WTC11 (cell line): Measurements from ENCODE around the gene PICK1.

Source experiments
- ESRRA ChIP-seq: sonication (generic); formaldehyde crosslinking; IDR thresholded peaks from 2 replicates; pipeline ENCODE4 v1.8.1; 2022; ENCODE audit warnings: mild to moderate bottlenecking, missing genetic modification reagents, borderline replicate concordance
- FOXJ3 ChIP-seq: sonication (generic); formaldehyde crosslinking; IDR thresholded peaks from 2 replicates; pipeline ENCODE4 v1.9.0; 2021; ENCODE audit warnings: missing genetic modification reagents, mild to moderate bottlenecking, borderline replicate concordance
- SMAD3 ChIP-seq: sonication (generic); formaldehyde crosslinking; IDR thresholded peaks from 2 replicates; pipeline ENCODE4 v1.8.0; 2022; ENCODE audit warnings: missing genetic modification reagents, mild to moderate bottlenecking, borderline replicate concordance
- SP1 ChIP-seq: sonication (generic); formaldehyde crosslinking; conservative IDR thresholded peaks from 2 replicates; pipeline ENCODE4 v1.8.1; 2022; ENCODE audit warnings: missing genetic modification reagents
- TCF7 ChIP-seq: sonication (generic); formaldehyde crosslinking; IDR thresholded peaks from 2 replicates; pipeline ENCODE4 v1.8.0; 2022; ENCODE audit warnings: mild to moderate bottlenecking, low read depth, missing genetic modification reagents, moderate library complexity
- ZNF232 ChIP-seq: sonication (generic); formaldehyde crosslinking; IDR thresholded peaks from 2 replicates; pipeline ENCODE4 v1.8.0; 2022; ENCODE audit warnings: mild to moderate bottlenecking, missing genetic modification reagents
- TF ChIP-seq, protein P1 (sequence below): fragments of 200-600 bp; IDR thresholded peaks from 2 replicates; pipeline ENCODE4 v1.8.0; 2022; ENCODE audit warnings: antibody characterized with exemption
- TF ChIP-seq, protein P2 (sequence below): sonication (generic); formaldehyde crosslinking; conservative IDR thresholded peaks from 2 replicates; pipeline ENCODE4 v1.8.1; 2022; ENCODE audit warnings: mild to moderate bottlenecking, missing genetic modification reagents
- TF ChIP-seq, protein P3 (sequence below): sonication (generic); formaldehyde crosslinking; IDR thresholded peaks from 2 replicates; pipeline ENCODE4 v1.8.0; 2023; ENCODE audit warnings: missing genetic modification reagents, mild to moderate bottlenecking, borderline replicate concordance

DNA sequence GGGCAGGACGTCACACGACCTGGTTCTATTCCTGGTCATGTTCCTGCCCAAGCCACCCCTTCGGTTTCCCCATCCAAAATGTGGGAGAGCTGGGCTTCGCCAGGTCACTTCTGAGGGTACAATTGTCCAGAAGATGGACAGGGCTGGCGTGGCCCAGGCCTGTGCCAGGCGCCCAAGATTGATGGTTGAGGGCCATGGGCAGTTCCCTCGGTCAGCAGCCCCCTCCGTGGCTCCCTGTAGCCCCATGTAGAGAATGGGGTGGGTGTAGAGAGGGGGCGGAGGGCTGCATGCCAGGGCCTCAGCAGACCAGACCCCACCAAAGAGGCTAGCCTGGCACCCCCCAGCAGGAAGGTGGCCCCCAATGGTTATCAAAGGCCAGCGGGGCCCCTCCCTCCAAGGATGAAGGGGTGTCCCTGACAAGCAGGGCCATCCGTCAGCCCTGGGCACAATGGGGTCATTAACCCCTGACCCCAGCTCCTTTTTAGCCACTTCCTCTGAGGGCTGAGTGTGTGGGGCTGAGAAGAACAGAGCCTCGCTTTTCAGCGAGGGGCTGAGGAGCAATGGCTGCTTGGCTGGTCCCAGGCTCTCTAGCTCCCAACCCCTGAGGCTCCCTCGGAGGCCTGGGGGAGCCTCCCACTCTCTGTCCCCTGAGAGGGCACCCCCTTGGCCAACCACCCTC lies 11.0 kb upstream of the PICK1 start:
- TF ChIP-seq, protein P1, sequence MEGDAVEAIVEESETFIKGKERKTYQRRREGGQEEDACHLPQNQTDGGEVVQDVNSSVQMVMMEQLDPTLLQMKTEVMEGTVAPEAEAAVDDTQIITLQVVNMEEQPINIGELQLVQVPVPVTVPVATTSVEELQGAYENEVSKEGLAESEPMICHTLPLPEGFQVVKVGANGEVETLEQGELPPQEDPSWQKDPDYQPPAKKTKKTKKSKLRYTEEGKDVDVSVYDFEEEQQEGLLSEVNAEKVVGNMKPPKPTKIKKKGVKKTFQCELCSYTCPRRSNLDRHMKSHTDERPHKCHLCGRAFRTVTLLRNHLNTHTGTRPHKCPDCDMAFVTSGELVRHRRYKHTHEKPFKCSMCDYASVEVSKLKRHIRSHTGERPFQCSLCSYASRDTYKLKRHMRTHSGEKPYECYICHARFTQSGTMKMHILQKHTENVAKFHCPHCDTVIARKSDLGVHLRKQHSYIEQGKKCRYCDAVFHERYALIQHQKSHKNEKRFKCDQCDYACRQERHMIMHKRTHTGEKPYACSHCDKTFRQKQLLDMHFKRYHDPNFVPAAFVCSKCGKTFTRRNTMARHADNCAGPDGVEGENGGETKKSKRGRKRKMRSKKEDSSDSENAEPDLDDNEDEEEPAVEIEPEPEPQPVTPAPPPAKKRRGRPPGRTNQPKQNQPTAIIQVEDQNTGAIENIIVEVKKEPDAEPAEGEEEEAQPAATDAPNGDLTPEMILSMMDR: no peak
- no peak for TF ChIP-seq ESRRA (CRISPR knock-in tag)
- TF ChIP-seq FOXJ3 (CRISPR knock-in tag): no peak
- TF ChIP-seq, protein P2, sequence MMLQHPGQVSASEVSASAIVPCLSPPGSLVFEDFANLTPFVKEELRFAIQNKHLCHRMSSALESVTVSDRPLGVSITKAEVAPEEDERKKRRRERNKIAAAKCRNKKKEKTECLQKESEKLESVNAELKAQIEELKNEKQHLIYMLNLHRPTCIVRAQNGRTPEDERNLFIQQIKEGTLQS (CRISPR knock-in tag): no peak
- TF ChIP-seq, protein P3, sequence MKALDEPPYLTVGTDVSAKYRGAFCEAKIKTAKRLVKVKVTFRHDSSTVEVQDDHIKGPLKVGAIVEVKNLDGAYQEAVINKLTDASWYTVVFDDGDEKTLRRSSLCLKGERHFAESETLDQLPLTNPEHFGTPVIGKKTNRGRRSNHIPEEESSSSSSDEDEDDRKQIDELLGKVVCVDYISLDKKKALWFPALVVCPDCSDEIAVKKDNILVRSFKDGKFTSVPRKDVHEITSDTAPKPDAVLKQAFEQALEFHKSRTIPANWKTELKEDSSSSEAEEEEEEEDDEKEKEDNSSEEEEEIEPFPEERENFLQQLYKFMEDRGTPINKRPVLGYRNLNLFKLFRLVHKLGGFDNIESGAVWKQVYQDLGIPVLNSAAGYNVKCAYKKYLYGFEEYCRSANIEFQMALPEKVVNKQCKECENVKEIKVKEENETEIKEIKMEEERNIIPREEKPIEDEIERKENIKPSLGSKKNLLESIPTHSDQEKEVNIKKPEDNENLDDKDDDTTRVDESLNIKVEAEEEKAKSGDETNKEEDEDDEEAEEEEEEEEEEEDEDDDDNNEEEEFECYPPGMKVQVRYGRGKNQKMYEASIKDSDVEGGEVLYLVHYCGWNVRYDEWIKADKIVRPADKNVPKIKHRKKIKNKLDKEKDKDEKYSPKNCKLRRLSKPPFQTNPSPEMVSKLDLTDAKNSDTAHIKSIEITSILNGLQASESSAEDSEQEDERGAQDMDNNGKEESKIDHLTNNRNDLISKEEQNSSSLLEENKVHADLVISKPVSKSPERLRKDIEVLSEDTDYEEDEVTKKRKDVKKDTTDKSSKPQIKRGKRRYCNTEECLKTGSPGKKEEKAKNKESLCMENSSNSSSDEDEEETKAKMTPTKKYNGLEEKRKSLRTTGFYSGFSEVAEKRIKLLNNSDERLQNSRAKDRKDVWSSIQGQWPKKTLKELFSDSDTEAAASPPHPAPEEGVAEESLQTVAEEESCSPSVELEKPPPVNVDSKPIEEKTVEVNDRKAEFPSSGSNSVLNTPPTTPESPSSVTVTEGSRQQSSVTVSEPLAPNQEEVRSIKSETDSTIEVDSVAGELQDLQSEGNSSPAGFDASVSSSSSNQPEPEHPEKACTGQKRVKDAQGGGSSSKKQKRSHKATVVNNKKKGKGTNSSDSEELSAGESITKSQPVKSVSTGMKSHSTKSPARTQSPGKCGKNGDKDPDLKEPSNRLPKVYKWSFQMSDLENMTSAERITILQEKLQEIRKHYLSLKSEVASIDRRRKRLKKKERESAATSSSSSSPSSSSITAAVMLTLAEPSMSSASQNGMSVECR (CRISPR knock-in tag): no peak
- no peak for TF ChIP-seq TCF7 (CRISPR knock-in tag)
- no peak for TF ChIP-seq SP1 (CRISPR knock-in tag)
- no peak for TF ChIP-seq ZNF232 (CRISPR knock-in tag)
- no peak for TF ChIP-seq SMAD3
